OCI-LY3 (cell line): ENCODE data around the gene ELF5.

ENCODE experiments used
- CTCF ChIP-seq: fragments of 200-600, 300-600 bp; sonication (generic); IDR thresholded peaks from 2 replicates; pipeline ENCODE4 v1.5.1; 2014; ENCODE audit warnings: antibody characterized with exemption, low read length, low read depth
- EZH2phosphoT487 ChIP-seq: fragments of 200-600 bp; shearing (Covaris generic); IDR thresholded peaks from 2 replicates; pipeline ENCODE4 v1.6.1; 2018; ENCODE audit warnings: antibody characterized with exemption, mixed run types, low read depth

GRCh38 chr11:34530545-34531234 is 17.1 kb upstream of the ELF5 start:
- no peak for TF ChIP-seq CTCF
- TF ChIP-seq EZH2phosphoT487, result no peak
